KOPT-K1 (cell line): Measurements from ENCODE around the gene HSPB2.

Experiments used
- H3K27ac ChIP-seq: fragments of 200-600 bp; sonication (generic); 2 replicates; pipeline ENCODE4 v1.5.1; 2016; ENCODE audit warnings: antibody characterized with exemption, mild to moderate bottlenecking, low read depth, low read length; ENCODE audit not compliant: poor library complexity, severe bottlenecking
- H3K36me3 ChIP-seq: fragments of 200-600 bp; sonication (generic); 2 replicates; pipeline ENCODE4 v1.5.1; 2017; ENCODE audit warnings: antibody characterized with exemption, mild to moderate bottlenecking, low read length, moderate library complexity; ENCODE audit not compliant: insufficient read depth
- H3K9me3 ChIP-seq: fragments of 200-600 bp; sonication (generic); 2 replicates; pipeline ENCODE4 v1.5.1; 2017; ENCODE audit warnings: antibody characterized with exemption, low read length, mild to moderate bottlenecking; ENCODE audit not compliant: insufficient read depth, poor library complexity, severe bottlenecking

HSPB2 gene

DNA sequence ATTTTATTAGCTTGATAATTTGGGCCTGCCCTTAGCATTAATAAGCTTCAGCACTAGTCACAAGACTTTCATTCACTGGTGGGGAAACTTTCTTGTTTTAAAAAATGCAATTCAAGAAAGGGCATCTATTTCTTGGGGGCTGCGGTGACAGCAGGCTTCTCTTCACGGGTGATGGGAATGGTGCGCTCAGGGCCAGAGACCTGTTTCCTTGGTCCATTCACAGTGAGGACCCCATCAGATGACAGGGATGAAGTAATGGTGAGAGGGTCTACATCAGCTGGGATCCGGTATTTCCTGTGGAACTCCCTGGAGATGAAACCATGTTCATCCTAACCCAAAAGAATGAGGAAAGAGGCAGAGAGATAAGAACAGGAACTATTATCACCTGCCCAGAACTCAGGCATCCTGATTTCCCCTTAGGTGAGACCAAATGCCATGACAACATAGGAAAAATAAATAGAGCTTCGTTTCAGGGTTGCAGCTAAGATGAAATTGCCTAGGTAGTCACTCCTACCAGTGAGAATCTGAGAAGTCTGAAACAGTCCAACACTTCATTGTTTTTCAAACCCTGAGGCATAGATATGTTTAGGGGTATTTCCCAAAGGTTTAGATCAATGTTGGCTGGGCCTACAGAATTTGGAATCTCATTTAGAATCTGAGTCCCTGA lies 3.8 kb upstream of the HSPB2 start:
- Histone ChIP-seq H3K27ac (no peak overlapping the region), H3K36me3 (no peaks in the 10 kb centered on the region), H3K9me3 (peaks cover 6% of the 10 kb centered on the region)

DNA sequence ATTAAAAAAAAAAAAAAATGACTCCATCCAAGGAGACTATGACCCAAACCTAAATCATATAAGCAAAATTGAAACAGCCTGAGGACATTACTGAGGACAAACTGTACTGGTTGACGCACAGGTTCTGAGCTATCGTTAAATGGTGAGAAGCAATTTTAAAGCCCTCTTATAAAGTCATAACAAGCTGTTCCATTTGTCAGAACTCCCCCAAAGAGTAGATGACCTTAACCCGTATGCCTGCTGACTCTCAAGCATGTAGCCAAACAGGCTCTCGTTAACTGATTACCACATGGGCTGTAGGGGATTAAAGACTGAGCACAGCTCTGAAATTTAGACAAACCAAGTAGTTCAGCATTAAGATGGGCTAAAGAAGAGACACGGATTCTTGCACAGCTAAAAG lies 3.2 kb upstream of the HSPB2 start:
- H3K9me3 ChIP-seq = peaks cover 6% of the 10 kb centered on the region
- no peaks in the 10 kb centered on the region for H3K36me3 ChIP-seq
- H3K27ac ChIP-seq = no peak overlapping the region

DNA sequence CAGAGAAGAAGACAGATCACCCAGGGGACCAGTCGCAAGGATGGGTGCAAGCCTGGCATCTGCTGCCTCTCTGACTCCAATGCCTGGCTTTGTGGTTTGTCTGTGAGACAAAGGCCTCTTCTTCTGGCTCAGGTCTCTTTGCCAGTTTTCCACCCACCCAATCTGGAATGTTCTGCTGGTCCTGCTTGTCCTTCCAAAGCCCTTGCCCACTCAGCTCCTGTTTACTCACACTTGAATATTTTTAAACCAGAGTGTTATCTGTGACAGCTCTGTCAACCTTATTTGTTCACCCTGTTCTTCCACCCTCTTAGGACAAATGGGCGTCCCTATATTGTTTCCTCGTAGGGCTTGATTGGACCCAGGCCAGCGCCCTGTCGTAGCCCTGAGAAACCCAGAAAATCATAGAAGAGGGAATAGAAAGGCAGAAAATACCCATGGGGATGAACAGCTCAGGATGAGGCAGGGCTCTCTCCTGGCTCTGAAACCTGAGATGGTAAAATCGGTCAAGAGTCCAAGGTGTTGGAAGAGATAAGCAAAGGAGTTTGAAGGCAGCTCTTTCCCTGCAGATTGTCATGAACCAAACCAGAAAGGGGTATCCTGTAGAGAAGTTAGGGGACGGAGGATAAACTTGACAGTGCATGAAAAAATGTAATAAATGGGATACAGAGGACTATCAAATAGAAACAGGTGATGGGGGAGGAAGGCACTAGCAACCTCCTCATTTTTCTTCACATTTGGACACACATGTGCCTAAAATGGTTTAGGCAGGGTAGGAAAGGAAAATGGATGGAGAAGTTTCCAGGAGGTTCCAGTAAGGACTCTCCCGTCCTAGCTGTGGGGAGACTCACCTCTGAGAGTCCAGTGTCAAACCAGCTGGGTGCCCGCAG lies 1.6 kb upstream of the HSPB2 start:
- Histone ChIP-seq H3K27ac (no peak overlapping the region), H3K36me3 (no peaks in the 10 kb centered on the region)

DNA sequence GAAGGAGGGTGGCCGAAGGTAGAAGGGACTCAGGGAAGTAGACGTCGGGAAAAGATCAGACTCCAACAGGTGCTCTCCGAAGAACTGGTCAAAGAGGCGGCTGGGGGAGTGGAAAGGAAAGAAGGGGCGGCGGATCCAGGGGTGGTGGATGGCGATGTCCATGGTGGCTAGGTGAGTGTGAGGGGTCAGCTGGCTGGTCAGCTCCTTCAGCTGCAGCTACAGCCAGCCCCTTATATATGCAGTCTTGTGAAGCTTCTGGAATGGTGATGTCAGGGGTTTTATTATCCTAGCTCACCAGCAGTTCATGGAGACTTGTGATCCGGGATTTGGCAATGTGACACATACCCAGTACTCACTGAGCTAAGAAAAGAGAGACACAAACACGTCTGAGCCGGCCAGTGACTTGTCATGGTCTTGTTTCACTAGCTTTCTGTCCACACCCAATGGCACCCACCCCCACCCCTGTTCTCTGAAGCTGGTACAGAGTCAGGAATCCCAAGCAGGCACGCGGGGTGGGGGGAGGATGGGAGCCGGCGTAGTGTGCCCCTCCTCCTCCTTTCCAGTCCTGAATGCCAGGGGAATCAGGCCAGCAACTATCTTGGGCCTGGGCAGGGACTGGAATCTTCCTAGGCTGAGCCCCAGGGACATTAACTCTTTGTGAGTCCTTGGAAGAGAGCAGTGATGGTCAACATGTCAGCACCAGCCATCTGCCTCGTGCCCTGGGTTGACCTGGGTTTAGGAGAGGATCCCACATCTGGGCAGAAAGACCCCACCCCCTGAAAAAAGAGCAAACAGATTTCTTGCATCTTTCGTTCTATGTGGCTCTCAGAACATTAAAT lies 752 bp upstream of the HSPB2 start, which contains the start of gene CRYAB:
CRYAB (minus strand) TSS at position 208 of the 839 bp plus-strand sequence; CDS start at position 162, 46 bp downstream.
- Histone ChIP-seq H3K9me3 (no peaks in the 10 kb centered on the region), H3K36me3 (no peaks in the 10 kb centered on the region), H3K27ac (no peak within 1 kb of the TSS)

More for the DNA sequence above, 1.6 kb upstream of the HSPB2 start:
- no peaks in the 10 kb centered on the region for H3K9me3 ChIP-seq

DNA sequence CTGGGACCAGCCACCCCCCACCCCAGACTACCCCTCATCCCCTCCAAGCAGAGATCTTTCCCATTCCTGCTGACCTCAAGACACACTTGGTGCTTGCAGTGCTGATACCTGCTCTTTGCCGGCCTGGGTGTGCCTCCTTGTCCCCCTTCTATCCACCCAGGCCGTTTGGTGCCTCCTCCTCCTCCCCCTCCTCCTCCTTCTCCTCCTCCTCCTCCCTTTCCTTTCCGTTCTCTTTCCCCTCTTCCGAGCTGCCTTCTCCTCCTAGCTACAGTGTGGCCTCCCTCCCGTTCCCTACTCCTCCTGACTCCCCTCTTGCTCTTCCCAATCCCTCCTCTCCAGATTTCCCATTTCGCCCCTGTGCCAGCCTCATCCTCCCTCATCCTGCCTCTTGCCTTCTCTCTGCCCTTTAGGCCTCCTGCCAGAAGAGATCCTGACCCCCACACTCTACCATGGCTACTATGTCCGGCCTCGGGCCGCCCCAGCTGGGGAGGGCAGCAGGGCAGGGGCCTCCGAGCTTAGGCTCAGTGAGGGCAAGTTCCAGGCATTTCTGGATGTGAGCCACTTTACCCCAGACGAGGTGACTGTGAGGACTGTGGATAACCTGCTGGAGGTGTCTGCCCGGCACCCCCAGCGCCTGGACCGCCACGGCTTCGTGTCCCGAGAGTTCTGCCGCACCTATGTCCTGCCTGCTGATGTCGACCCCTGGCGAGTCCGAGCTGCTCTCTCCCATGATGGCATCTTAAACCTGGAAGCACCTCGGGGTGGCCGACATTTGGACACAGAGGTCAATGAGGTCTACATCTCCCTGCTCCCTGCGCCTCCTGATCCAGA lies 712 bp downstream of the HSPB2 start:
- H3K27ac ChIP-seq = no peak overlapping the region

DNA sequence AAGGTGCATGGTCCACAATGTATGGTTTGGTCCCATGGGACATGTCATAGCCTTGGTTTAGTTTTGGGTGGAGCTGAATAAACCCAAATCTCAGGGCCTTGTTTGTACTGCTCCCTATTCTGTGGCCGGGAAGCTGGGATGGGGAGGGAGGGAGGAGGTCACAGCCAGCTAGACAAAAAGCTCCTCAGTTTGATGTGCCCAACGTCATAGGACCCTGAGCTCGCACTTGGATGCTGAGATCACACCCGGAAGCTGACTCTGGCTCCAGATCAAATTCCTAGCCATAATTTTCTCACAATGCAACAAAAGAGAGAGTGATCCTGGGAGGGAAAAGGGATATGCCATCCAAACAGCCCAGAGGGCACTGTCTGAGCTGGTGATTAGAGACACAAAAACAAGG lies 1.5 kb downstream of the HSPB2 start:
- no peak overlapping the region for H3K27ac ChIP-seq
- no peaks in the 10 kb centered on the region for H3K9me3 ChIP-seq
- H3K36me3 ChIP-seq = no peaks in the 10 kb centered on the region

More for the DNA sequence above, 712 bp downstream of the HSPB2 start:
- no peaks in the 10 kb centered on the region for H3K36me3 ChIP-seq
- no peaks in the 10 kb centered on the region for H3K9me3 ChIP-seq

DNA sequence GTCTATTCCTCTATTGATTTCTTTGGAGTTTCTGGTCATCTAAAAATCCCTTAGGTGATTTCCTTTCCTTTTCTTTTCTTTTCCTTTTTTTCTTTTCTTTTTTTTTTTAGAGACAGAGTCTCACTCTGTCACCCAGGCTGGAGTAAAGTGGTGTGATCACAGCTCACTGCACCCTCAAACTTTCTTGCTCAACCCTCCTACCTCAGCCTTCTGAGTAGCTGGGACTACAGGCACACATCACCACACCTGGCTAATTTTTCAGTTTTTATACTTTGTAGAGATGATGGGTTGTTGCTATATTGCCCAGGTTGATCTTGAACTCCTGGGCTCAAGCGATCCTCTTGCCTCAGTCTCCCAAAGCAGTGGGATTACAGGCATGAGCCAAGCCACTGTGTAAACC lies 4.2 kb downstream of the HSPB2 start:
- H3K36me3 ChIP-seq = no peaks in the 10 kb centered on the region
- no peaks in the 10 kb centered on the region for H3K9me3 ChIP-seq
- H3K27ac ChIP-seq = no peak overlapping the region

DNA sequence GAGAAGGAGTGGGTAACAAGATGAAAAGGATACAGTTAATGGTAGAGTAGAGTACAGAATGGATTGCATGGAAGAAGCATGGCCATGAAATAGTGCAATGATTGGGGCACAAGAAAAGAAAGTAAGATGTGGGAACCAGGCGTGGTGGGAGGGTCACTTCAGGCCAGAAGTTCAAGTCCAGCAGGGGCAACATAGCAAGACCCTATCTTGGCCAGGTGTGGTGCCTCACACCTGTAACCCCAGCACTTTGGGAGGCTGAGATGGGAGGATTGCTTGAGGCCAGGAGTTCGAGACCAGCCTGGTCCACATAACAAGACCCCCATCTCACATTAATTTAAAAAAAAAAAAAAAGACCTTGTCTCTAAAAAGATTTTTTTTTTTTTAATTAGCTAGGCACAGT lies 4.8 kb downstream of the HSPB2 start:
- Histone ChIP-seq H3K27ac (no peak overlapping the region), H3K9me3 (no peaks in the 10 kb centered on the region), H3K36me3 (no peaks in the 10 kb centered on the region)

DNA sequence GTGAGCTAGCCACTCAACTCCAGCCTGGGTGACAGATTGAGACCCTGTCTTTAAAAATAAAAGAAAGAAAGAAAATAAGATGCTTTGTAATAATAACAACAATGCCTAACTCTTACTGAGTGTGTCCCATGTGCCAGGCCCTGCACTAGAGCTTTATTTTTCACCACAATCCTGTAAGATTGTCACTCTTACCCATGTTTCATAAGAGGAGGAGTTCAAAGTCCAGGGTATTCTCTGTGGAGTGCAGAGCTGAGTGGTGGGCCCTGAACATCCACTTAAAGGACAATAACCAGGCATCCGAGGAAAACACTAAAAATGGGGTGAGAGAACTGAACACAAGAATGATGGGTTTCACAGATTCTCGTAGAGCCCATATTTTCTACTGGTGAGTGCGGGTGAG lies 5.3 kb downstream of the HSPB2 start:
- H3K27ac ChIP-seq = no peak overlapping the region
- H3K9me3 ChIP-seq = no peaks in the 10 kb centered on the region
- H3K36me3 ChIP-seq = no peaks in the 10 kb centered on the region

DNA sequence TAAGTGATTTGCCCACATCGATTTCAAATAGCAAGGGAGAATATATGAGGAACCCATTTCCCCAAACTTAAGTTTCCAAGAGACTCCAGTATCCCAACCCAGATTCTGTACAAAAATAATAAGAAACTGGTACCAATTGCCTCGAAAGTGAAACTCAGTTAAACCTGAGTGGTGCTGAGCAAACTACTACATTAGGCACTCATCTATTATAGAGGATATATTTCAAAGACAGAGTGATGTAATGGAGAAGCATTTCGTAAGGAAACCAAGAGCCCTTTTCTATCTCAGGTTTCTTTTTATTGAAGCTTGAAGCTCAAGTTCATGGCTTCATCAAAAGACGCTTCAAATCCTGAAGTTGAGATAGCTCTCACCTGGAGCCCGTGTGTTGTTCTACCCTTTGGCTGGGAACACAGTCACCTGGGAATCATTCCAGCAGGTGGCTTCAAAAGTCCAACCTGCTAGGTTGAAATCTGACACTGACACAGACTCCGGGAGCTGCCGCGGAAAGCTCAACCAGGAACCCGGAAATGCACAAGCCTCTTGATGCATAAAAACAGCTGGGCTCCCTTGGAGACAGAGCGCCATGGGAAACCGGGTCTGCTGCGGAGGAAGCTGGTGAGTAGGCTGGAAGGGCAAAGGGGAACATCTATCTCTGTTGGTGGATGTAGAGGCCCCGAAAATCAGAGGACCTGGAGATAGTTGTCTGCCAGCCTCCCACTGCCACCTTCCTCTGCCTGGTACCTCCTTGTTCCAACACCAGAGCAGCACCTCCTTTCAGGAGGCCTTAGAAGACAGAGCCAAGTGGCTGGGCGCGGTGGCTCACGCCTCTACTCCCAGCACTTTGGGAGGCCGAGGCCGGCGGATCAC lies 6.1 kb downstream of the HSPB2 start, which contains the start of gene C11orf52:
C11orf52 (plus strand) TSS at position 524 of the 867 bp plus-strand sequence; CDS start at position 584, 60 bp downstream.
- H3K36me3 ChIP-seq = no peaks in the 10 kb centered on the region
- no peak within 1 kb of the TSS for H3K27ac ChIP-seq
- H3K9me3 ChIP-seq = no peaks in the 10 kb centered on the region

DNA sequence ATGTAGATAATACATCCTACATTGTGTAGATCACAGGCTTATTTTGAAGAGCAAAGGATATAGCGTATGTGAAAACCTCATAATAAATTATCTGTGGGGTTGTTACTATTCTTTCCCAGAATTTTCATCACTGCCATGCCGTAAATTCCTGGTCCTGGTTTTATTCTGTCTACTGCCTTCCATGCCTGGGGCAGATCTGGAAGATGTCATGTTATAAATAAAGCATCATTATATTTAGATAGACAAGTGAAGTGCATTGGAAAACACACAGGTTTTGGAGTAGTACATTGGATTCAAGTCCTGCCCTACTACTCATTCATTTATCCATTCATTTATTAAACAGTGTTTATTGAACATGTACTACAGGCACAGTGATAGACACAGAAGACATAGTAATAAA lies 8.4 kb downstream of the HSPB2 start:
- no peaks in the 10 kb centered on the region for H3K36me3 ChIP-seq
- H3K9me3 ChIP-seq = no peaks in the 10 kb centered on the region
- no peak overlapping the region for H3K27ac ChIP-seq

DNA sequence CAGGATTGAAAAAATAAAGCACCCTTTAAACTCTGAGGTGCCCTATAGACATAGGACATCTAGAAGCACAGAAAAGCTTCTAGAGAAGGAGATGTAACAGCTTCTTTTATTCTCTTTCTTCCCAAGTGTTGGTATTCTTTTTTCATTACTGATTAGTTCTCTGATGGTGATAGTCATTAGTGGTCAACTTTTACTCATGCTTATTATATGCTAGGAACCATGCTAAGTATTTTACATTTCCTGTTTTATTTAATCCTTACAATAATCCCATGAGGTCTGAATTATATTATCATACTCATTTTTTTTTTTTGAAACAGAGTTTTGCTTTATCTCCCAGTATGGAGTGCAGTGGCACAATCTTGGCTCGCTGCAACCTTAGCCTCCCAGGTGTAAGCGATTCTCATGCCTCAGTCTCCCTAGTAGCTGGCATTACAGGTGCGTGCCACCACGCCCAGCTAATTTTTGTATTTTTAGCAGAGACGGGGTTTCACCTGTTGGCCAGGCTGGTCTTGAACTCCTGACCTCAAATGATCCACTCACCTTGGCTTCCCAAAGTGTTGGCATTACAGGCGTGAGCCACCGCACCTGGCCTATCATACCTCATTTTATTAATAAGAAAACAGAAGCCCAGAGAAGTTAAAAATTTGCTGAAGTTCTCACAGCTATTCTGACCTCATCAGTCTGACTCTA lies 9.2 kb downstream of the HSPB2 start:
- H3K27ac ChIP-seq = no peak overlapping the region
- H3K9me3 ChIP-seq = no peaks in the 10 kb centered on the region

DNA sequence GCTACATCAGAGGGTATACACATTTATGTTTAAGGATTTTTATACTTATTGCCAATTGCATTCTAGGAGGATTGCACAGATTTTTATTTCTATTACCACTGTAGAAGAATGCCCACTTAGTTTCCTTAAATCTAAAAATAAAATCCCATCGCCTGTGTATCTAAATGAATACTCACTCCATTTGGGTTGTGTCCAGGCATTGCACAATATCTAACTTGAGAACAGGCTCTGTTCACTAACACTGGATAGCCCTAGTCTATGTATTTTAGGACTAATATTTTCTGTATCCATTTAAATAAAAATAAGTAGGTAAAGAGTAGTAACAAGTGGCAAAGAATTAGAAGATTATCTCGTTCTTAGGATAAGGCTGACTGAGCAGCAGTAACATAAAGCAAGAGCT lies 10.3 kb downstream of the HSPB2 start:
- no peak overlapping the region for H3K27ac ChIP-seq

More for the DNA sequence above, 9.2 kb downstream of the HSPB2 start:
- H3K36me3 ChIP-seq = no peaks in the 10 kb centered on the region

More for the DNA sequence above, 10.3 kb downstream of the HSPB2 start:
- H3K36me3 ChIP-seq = no peaks in the 10 kb centered on the region
- H3K9me3 ChIP-seq = no peaks in the 10 kb centered on the region
